NCI-H1092 treated with DMSO at 0.1 percent for 48 hours (cell line): ENCODE data around the gene MTHFSD.

ENCODE experiments used
- DNase-seq: peaks from one replicate; lab custom pipeline; 2025; lab: John Stamatoyannopoulos, UW

The MTHFSD gene

DNA sequence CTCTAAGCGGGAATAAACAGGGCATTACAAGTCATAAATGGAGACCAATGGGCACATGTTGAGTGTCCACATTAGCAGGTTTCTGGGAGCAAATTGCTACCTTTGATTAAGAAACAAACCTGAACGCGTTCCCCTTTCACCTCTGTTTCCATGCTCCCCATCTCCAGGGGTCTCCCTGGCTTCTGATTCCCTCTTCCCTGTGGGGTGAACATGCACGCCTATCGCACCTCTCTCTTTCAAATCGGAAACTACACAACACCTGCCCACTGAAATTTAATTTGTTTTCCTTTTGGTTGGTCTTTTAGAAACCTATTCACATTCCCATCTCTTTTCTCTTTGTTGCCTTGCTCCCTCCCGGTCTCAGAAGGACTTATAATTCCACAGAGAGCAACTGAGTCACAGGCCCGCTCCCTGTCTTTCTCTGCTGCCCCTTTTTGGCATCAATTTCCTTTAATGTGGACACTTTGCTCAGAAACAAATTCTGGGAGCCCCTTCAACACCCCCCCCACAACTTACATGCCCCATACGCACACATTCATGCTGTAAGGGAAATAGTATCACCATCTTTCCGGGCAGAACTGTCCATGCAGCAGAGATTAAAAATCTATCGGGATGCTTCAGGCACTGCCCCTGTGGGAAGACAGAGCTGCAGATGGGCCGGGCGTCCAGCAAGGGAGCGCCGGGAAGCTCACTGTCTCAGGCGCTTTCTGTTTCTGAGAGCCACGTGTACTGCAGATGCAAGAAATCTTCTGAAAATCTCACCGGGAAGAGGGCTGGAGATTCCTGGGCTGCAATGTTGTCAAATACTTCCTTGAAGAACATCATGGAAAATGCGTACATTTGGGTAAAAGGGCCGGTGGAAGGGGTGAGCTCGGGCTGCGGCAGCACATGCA, 51.9 kb downstream of the MTHFSD start:
- no peak for DNase-seq

DNA sequence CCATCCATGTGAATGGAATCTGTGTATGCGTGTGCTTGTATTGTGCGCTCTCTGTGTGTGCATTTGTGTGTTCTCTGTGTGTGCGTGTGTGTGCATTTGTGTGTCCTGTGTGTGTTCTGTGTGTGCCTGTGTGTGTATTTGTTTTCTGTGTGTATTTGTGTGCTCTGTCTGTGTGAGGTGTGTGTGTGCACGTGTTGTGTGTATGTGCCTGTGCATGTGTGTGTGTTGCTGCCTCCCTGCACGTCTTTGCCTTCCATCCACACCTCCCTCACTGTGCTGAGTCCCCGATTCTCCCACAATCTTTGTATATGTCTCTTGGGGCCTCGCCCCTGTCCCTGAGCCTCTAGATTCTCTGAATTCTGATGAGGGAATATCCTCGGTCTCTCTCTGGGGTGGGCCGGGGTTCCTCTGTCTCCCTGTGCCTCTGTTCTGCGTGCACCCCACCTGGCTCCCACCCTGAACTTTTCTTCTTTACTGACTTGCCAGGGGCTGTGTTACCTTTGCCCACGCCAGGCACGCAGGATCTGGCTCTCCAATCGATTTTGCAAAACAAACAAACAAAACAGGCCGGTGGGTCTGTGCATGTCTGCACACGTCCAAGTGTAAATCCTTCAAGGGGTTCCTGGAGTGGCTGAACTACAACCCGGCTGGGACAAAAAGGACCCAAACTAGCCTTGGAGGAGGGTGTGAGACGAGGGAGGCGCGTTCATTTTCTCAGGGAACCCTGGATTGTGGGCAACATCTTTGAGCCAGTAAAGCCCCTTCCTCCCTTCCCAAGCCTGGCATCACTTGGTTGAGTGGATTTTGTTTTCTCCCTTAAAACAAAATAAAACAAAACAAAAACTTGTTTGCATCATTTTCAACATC, 52.8 kb downstream of the MTHFSD start:
- no peak for DNase-seq

DNA sequence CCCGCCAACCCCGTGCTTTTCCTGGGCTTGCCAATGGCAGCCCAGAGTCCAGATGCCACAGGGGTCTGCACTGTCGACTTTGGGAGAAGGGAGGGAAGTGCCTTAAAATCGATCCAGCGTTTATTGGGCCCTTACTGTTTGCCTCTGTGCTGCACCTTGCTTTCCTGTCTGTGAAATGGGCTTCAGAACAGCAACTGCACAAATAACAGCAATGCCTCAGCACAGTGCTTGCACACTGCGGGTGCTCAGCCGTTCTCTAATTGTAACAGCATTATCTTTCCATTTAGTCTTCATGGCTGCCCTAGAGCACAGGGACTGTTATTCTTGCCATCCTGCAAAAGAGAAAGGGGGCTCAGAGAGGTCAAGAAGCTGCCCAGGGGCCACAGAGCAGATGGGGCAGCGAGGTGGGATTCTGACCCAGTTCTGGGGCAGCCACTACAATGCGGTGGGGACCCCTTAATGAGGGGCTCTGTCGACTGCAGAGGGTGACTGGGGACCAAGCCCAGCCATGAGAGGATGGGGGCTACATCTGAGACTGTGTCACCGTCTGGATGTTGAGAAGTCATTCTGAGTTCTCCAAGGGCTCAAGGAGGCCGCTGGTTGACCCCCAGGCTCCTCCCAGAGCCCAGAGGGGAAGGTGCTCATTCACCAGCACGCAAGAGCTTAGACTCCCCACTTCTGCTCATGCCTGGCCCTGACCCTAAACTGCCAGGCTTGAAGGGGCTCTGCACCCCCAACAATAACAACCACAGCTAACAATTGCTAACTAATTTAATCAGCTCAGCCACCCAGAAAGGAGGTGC, 54.1 kb downstream of the MTHFSD start:
- no peak for DNase-seq

- no peak for DNase-seq
Observed at GRCh38 chr16:86499889-86500707, 54.9 kb downstream of the MTHFSD start.

DNA sequence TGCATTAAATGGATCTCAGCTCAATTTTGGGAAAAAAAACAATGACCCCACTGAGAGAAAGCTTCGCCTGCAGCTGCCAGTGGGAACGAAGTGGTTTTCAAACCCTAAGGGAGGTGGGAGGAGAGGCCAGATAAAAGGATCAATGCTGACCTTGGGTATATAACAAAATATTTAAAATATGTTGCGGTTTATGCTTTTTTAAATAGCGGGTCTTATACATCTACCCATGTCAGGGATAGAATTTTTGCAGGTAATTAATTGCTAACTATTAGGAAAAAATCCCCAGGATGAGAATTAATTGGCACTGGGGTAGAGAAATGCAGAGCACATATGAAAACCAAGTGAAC, 55.6 kb downstream of the MTHFSD start:
- DNase-seq = no peak

DNA sequence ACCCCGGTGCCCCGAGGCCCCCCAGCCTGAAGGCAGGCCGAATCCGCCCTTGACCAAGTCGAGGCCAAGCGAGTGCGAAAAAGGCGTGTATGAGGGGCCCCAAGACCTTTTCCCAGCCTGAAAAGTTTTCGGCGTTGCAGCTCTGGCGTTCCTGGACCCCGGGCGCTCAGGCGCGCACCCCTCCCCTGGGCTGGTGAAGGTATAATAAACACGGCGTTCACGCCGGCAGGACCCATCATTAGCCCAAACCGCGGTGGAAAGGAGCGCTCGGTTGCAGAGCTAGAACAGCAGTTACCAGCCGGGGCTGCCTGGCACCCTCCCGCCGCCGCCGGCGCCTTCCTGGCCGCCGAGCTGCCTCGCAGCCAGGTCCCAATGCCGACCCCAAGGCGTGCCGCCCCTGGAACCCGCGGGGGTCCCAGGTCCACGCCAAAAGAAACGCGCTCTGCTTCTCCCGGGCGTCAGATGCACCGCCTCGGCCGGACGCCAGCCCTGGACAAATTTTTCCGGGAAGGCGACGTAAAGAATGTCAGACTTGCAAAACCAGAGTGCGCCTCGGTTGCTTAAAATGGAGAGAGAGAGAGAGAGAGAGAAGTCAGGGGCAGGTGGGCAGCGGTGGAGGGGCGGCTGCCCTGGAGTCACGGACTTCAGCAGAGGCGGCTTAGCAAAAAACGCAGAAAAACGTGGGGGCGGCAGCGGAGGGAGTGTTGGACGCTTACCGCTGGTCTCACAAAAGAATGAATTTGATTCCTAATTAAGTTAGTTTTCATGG, 56.2 kb downstream of the MTHFSD start:
- no peak for DNase-seq

- DNase-seq = no peak
Observed at GRCh38 chr16:86498155-86498670, 56.8 kb downstream of the MTHFSD start.

- DNase-seq = no peak
Observed at GRCh38 chr16:86497551-86498021, 57.4 kb downstream of the MTHFSD start.

- no peak for DNase-seq
Observed at GRCh38 chr16:86496929-86497461, 58.0 kb downstream of the MTHFSD start.

- DNase-seq = no peak
Observed at GRCh38 chr16:86496262-86496928, 58.6 kb downstream of the MTHFSD start.

GRCh38 chr16:86495756-86496261, 59.2 kb downstream of the MTHFSD start:
- DNase-seq = no peak

DNA sequence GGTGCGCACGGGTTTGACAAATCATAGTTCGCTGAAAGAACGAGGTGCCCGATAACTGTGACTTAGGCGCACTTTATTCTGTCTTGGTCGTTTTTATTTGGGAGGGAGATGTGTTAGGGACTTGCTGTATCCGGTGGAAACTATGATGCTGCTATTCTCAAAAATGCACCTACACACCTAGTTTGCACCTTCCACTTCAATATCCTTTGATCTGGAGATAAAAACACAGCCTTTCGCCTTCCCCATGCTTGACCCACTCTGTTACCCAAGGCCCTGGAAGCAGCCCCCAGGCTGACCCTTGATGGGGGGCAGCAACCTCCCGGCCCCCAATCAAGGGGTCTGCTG, 59.7 kb downstream of the MTHFSD start:
- DNase-seq = no peak

DNA sequence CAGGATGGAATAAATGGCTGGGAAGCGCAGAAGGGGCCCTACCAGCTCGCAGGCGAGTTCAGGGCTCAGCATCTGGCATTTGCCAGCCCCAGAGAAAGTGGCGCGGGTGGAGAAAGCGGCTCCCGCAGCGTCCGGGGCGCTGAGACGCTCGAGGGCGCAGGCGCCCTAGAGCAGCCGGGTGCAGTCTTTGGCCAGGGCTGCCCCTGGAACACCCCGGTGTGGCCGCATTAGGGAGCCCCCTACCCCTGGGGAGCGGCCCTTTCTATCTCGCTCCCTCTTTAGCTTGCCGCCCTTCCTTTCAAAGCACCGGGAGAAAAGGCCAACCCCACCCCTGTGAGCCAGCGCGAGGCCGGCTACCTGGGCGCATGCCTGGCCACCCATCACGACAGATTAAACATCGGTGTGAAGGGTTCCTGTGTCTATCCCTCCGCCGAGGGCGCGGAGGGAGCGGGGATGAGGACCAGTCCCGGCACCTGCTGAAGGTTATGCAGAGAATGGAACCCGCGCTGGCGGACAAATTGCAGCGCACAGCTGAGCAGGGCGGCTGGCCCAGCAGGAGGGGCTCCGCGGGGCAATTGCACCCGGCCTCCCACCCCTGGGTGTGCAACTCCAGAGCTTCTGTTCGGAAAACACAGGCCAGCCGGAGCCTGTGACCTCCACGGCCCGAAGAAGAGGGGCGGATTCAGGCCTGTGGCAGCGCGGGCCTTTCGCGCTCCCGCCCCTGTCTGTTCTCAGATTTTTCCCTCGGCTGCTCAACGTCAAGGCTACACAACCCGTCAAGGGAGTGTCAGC, 60.3 kb downstream of the MTHFSD start:
- DNase-seq = no peak

GRCh38 chr16:86494039-86494564, 60.9 kb downstream of the MTHFSD start:
- DNase-seq = no peak

DNA sequence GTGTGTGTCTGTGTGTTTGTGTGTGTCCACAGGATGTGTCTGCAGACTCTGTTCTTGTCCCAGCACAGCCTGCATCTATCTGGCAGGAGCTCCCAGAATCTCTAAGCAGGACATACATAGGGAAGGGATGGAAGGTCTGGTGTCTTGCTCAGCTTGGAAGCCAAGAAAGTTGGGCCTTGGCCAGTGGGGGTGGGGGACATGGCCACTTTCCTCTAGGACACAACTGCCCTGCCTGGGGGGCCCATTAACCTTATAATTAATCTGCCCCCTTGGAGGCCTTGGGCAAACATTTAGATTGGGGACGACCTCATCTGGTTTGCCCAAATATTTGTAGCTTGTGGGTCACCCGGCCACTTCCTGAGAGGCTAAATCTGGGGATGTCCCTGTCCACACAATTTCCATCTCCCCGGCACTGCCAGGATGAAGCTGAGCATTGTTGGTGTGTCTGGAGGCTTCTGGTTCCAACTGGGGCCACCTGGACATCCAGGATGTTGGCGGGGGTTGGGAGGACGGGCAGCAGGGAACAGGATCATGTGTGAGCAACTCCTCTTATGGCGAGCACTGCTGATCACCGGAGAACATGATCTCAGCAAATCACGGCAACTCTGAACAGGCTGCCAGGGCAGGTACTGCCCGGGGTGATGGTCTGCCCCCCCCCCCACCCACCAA, 61.9 kb downstream of the MTHFSD start:
- DNase-seq = no peak

DNA sequence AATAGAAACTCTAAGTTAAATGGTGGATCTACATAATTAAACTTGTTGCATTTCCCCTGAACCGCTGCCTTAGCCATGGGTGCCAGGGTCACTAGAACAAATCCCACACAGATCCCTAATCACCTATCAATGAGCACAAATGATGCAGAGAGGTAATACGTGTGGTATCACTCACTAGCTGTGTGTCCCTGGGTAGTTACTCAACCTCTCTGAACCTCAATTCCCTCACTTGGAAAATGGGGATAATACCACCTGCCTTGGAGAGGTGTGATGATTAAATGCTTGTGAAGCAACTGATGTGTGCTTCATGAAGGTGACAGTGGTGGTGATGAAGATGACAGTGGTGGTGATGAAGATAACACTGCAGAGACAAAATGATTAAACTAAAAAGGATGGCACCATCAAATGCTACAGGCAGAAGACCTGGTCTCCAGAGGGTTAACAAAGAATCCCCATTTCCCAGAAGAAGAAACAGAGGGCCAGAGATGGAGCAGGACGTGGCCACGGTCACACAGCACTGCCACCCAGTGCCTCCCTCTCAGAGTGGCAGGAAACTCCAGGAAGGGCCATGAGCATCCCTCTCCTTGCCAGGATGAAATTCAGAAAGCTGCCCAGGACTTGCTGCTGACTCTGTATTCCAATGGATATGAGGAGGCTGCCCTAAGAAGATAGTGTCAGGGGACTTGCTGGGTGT, 62.6 kb downstream of the MTHFSD start:
- DNase-seq = no peak

GRCh38 chr16:86491640-86492023, 63.4 kb downstream of the MTHFSD start:
- no peak for DNase-seq
